Measurements from ENCODE around the gene OTOP3. TPM values are rescaled to one million over a fixed set of nuclear protein-coding genes. Genes with fewer than 3 reads are reported as not detected.

The OTOP3 gene
- total and polyA plus RNA-seq, 2 of the 4 experiments (the other 2 are of a cell fraction) = not detected

DNA sequence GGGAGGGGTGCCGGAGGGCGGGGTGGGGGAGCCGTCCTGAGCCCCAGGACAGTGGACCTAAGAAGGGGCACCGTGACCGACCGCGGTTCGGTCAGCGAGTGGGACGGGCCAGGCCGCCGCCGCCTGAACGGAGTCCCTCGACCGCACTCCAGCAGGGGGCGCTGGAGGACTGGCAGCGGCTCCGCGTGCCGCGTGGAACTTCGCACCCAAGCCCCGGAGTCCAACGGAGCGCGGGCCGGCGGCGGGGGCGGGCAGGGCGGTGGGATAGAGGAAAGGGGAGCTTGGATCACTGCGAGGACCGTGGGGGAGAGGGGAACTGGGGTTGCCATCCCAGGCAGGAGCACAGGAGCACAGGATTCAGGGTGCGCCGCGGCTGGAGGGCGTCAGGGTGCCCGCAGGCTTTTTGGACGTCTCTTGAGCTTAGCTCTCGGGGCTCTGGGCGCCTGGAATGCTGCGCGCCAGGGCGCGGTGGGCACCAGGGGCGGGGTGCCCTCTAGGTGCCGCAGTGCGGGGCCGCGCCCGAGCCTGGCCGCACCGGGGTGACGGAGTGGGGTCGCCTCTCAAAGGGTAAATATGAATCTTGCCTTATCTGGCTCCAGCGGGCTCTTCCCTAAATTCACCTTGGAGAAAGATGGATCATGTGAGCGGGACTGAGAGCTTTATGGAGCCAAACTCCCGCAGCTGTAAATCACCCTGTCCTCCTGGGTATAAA lies 12.0 kb upstream of the OTOP3 start (continued):
- TF ChIP-seq, protein P1, sequence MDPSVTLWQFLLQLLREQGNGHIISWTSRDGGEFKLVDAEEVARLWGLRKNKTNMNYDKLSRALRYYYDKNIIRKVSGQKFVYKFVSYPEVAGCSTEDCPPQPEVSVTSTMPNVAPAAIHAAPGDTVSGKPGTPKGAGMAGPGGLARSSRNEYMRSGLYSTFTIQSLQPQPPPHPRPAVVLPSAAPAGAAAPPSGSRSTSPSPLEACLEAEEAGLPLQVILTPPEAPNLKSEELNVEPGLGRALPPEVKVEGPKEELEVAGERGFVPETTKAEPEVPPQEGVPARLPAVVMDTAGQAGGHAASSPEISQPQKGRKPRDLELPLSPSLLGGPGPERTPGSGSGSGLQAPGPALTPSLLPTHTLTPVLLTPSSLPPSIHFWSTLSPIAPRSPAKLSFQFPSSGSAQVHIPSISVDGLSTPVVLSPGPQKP (IDR thresholded peaks at IDR 0.05; ENCODE audit: borderline replicate concordance, low read depth, low read length) = no peak
- TF ChIP-seq RCOR1 (IDR thresholded peaks at IDR 0.05; ENCODE audit: insufficient replicate concordance, low read length) (no peak), MAZ (IDR thresholded peaks at IDR 0.05; ENCODE audit: borderline replicate concordance, low read depth, low read length) (no peak), RFX5 (IDR thresholded peaks at IDR 0.05; ENCODE audit: low read depth, low read length) (no peak), MXI1 (IDR thresholded peaks at IDR 0.05; ENCODE audit: borderline replicate concordance, low read depth, low read length) (no peak), POLR2A (IDR thresholded peaks at IDR 0.05; ENCODE audit: low read depth, low read length) (no peak)
